Epithelial cell of esophagus (primary cell): ENCODE measurements around the gene FLNB.

ENCODE experiments used
- DNase-seq: peaks from one replicate; pipeline ENCODE4 v3.0.0; 2010; ENCODE audit warnings: low read depth
- H3K4me3 ChIP-seq: 2 replicates; pipeline ENCODE4 v1.5.1; 2011; ENCODE audit warnings: mild to moderate bottlenecking, low read length, control low read depth
- TF ChIP-seq, protein P1 (sequence below): IDR thresholded peaks from 2 replicates; pipeline ENCODE4 v1.5.1; 2011; ENCODE audit warnings: low read depth, mild to moderate bottlenecking, low read length, control low read depth, inconsistent platforms; ENCODE audit not compliant: insufficient read depth; ENCODE audit errors: missing control alignments

Gene FLNB

DNA sequence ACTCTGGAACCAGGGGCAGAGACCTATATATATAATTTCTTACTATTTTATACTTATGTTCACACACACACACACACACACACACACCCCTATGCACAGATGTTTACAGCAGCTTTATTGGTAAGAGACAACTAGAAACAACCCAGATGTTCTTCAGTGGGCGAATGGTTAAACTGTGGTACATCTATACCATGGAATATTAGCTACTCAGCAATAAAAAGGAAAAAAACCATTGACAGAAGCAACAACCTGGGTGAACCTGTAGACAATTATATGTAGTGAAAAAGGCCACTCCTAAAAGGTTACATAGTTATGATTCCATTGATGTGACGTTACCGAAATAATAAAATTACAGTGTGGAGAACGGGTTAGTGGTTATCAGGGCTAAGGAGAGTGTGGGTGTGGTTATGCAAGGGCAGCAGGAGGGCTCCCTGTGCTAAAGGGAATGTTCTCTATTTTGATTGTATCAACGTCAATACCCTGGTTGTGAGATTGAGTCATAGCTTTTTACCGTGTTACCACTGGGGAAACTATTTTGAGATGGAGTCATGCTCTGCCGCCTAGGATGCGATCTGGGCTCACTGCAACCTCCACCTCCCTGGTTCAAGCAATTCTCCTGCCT lies 85.5 kb downstream of the FLNB start:
- H3K4me3 ChIP-seq, result no peak overlapping the region
- peak; percentile 71 for DNase-seq
- TF ChIP-seq, protein P1, sequence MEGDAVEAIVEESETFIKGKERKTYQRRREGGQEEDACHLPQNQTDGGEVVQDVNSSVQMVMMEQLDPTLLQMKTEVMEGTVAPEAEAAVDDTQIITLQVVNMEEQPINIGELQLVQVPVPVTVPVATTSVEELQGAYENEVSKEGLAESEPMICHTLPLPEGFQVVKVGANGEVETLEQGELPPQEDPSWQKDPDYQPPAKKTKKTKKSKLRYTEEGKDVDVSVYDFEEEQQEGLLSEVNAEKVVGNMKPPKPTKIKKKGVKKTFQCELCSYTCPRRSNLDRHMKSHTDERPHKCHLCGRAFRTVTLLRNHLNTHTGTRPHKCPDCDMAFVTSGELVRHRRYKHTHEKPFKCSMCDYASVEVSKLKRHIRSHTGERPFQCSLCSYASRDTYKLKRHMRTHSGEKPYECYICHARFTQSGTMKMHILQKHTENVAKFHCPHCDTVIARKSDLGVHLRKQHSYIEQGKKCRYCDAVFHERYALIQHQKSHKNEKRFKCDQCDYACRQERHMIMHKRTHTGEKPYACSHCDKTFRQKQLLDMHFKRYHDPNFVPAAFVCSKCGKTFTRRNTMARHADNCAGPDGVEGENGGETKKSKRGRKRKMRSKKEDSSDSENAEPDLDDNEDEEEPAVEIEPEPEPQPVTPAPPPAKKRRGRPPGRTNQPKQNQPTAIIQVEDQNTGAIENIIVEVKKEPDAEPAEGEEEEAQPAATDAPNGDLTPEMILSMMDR, result no peak

DNA sequence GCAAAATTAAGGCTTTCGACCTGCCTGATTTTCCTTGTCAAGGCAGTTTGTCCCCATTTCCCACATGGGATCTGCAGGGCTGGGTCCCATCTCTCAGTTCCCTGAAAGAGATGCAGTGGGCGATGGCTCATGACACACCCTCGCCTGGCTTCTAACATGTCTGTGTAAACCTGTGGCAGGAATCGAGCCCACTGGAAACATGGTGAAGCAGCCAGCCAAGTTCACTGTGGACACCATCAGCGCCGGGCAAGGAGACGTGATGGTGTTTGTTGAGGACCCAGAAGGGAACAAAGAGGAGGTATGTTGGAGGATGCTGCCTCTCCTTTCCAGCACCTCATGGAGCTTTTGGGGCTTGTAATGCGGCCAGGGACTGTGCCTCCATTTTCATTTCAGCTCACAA lies 86.4 kb downstream of the FLNB start:
- TF ChIP-seq, protein P1, result no peak
- no peak overlapping the region for H3K4me3 ChIP-seq
- no peak for DNase-seq

- H3K4me3 ChIP-seq, result no peak overlapping the region
- TF ChIP-seq, protein P1, result no peak
- no peak for DNase-seq
Observed at GRCh38 chr3:58095603-58096138, 87.4 kb downstream of the FLNB start.

GRCh38 chr3:58098531-58098930 lies 90.3 kb downstream of the FLNB start:
- no peak overlapping the region for H3K4me3 ChIP-seq
- TF ChIP-seq, protein P1, result no peak
- no peak for DNase-seq

DNA sequence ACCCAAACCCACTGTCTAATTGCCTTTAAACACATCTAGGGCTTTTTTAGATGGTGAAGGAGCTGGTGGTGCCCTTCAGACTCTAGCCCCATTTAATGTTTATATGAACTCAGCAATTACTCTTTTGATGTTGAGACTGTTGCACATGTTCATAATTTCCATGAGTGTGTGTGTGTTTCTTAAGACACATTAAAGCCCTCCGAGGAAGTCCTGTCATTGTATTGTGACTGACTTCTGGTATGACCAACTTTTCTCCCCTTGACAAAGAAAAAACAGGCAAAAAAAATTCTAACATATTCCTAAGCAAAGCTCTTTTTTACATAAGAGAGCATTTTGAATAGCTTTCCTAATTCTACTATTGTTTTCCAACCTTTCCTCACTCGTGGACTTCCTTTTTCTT lies 91.6 kb downstream of the FLNB start:
- TF ChIP-seq, protein P1, result no peak
- H3K4me3 ChIP-seq, result no peak overlapping the region
- DNase-seq, result no peak

DNA sequence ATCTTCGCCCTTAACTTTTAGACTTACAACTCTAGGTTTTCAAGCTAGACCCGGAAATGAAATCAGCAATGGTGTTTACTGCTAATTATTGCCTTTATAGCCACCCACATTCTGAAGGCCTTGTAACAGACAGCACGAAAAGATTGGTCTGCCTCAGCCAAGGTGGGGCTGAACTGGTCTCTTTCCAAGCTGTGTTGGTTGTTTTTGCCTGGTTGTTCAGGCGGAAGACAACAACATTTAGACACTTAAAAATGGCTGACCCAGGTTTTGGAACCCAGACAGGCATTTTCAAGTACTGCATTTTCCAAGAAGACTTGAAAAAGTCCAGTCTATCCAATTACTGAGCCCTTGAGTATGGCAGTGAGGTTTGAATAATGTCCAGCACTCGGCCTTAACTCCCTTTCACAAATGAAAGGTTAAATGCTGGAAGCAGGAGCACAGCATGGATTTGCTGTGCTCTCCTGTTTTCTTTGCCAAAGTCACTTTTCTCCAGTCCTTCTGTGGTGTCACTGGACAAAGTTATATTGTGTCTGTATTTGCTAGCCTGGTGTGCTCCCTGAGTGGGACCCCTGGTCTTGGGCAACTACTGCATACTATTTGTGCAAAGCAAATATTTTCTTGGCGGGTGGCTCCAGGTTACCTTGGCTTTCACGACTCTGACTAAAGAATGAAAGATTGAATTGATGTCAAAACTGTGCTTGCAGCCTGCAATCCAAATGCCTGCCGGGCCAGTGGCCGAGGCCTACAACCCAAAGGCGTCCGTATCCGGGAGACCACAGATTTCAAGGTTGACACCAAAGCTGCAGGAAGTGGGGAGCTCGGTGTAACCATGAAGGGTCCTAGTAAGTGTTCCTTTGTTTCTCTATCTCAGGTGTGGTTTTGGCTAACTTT lies 93.5 kb downstream of the FLNB start:
- TF ChIP-seq, protein P1, result no peak
- DNase-seq, result no peak
- H3K4me3 ChIP-seq, result no peak overlapping the region

GRCh38 chr3:58102390-58102750 lies 94.1 kb downstream of the FLNB start:
- TF ChIP-seq, protein P1, result no peak
- H3K4me3 ChIP-seq, result no peak overlapping the region
- DNase-seq, result peak; percentile 60
